HCT116 (cell line): ENCODE measurements around the gene GAL3ST2. TPM values are rescaled to one million over a fixed set of nuclear protein-coding genes. Genes with fewer than 3 reads are reported as not detected.

Experiments
- ATAC-seq: fragments of 200-7000 bp; cut with Tn5 transposase; 2 replicates; pipeline ENCODE4 v1.9.1; 2020; ENCODE audit warnings: mild to moderate bottlenecking, moderate library complexity
- BruUV-seq: library from RNA; stranded (reverse); fragments of 400-500 nt; replicated peaks from 2 replicates; lab custom pipeline; 2021; lab: Mats Ljungman, UMichigan
- CTCF ChIA-PET: fragments of 300-600 bp; sonication (Branson Sonifier 250); formaldehyde crosslinking; loops from one replicate; lab custom pipeline; 2021; ENCODE audit warnings: antibody characterized with exemption; lab: Charles Lee
- POLR2A ChIA-PET: fragments of 300-600, 350-600 bp; sonication (Branson Sonifier 250); formaldehyde crosslinking; loops from one replicate; lab custom pipeline; 2021; ENCODE audit warnings: antibody characterized with exemption; lab: Charles Lee
- RAD21 ChIA-PET, 2 experiments: fragments of 300-600 bp; sonication (Branson Sonifier 250); formaldehyde crosslinking; loops; one replicate each; lab custom pipeline; 2023; ENCODE audit warnings: low total read pairs in 2 of 2; ENCODE audit not compliant: uncharacterized antibody in 2 of 2, unreplicated experiment in 2 of 2, low non-redundant PET in 1 of 2; lab: Charles Lee
- DNase-seq: peaks from one replicate; pipeline ENCODE4 v3.0.0-alpha.2; 2010; ENCODE audit warnings: low read depth, low spot score
- H2AFZ ChIP-seq: fragments of 200-600 bp; shearing (Covaris generic), sonication (generic); 2 replicates; pipeline ENCODE4 v1.6.1; 2017; ENCODE audit warnings: low read depth, mixed run types, mixed read lengths, antibody characterized with exemption, low read length; ENCODE audit not compliant: poor library complexity, severe bottlenecking
- H3K27ac ChIP-seq: 2 replicates; pipeline ENCODE4 v1.5.1; 2012; ENCODE audit warnings: low read depth, low read length
- H3K27me3 ChIP-seq: fragments of 200-600 bp; sonication (generic); 2 replicates; pipeline ENCODE4 v1.6.1; 2016; ENCODE audit warnings: mixed run types, low read length, mixed read lengths; ENCODE audit not compliant: insufficient read depth
- H3K36me3 ChIP-seq, 2 experiments: fragments of 200-500 bp in 1 of 2; fragments of 200-600 bp in 1 of 2; sonication (Bioruptor generic) in 1 of 2; sonication (generic) in 1 of 2; 2 replicates each; pipeline versions ENCODE4 v1.5.1 to v1.6.1; 2014 to 2016; ENCODE audit warnings: low read length in 2 of 2, inconsistent platforms in 1 of 2, mixed read lengths in 1 of 2, mixed run types in 1 of 2; ENCODE audit not compliant: insufficient read depth in 2 of 2, control insufficient read depth in 1 of 2
- H3K4me1 ChIP-seq, 2 experiments: fragments of 200-600 bp in 1 of 2; sonication (generic) in 1 of 2; 2 replicates each; pipeline versions ENCODE4 v1.5.1 to v1.6.1; 2012 to 2017; ENCODE audit warnings: low read length in 2 of 2, inconsistent platforms in 1 of 2, mild to moderate bottlenecking in 1 of 2, mixed read lengths in 1 of 2, mixed run types in 1 of 2, moderate library complexity in 1 of 2; ENCODE audit not compliant: insufficient read depth in 2 of 2, control insufficient read depth in 1 of 2
- H3K4me2 ChIP-seq: fragments of 200-600 bp; sonication (generic); 2 replicates; pipeline ENCODE4 v1.6.1; 2017; ENCODE audit warnings: mixed run types, low read length, mixed read lengths
- H3K4me3 ChIP-seq, 2 experiments: fragments of 200-600 bp in 1 of 2; sonication (generic) in 1 of 2; replicated peaks in 1 of 2; 2 replicates each; pipeline ENCODE4 v1.5.1; 2011 to 2016; ENCODE audit warnings: low read length in 2 of 2, control low read depth in 1 of 2, low read depth in 1 of 2, mild to moderate bottlenecking in 1 of 2, mixed read lengths in 1 of 2, mixed run types in 1 of 2
- H3K79me2 ChIP-seq: fragments of 200-600 bp; sonication (generic); 2 replicates; pipeline ENCODE4 v1.6.1; 2017; ENCODE audit warnings: mild to moderate bottlenecking, mixed run types, low read length, moderate library complexity, mixed read lengths; ENCODE audit not compliant: insufficient read depth
- H3K9ac ChIP-seq: fragments of 200-600 bp; sonication (generic); 2 replicates; pipeline ENCODE4 v1.6.1; 2016; ENCODE audit warnings: low read length, mixed read lengths
- H3K9me2 ChIP-seq: fragments of 200-600 bp; sonication (generic), shearing (Covaris generic); 2 replicates; pipeline ENCODE4 v1.6.1; 2017; ENCODE audit warnings: mixed run types, mild to moderate bottlenecking, moderate library complexity; ENCODE audit not compliant: insufficient read depth
- H3K9me3 ChIP-seq, 2 experiments: fragments of 200-500 bp in 1 of 2; fragments of 200-600 bp in 1 of 2; sonication (Bioruptor generic) in 1 of 2; sonication (generic) in 1 of 2; 2 replicates each; pipeline ENCODE4 v1.6.1; 2014 to 2017; ENCODE audit warnings: low read length in 2 of 2, mixed read lengths in 2 of 2, inconsistent platforms in 1 of 2, low read depth in 1 of 2, mild to moderate bottlenecking in 1 of 2, mixed run types in 1 of 2, moderate library complexity in 1 of 2; ENCODE audit not compliant: control insufficient read depth in 1 of 2, insufficient read depth in 1 of 2
- H4K20me1 ChIP-seq: fragments of 200-600 bp; sonication (generic), shearing (Covaris generic); 2 replicates; pipeline ENCODE4 v1.6.1; 2017; ENCODE audit warnings: mixed run types, mild to moderate bottlenecking, moderate library complexity; ENCODE audit not compliant: insufficient read depth
- CBX3 ChIP-seq: IDR thresholded peaks from 2 replicates; pipeline ENCODE4 v1.6.1; 2012; ENCODE audit warnings: low read depth
- ELF1 ChIP-seq: IDR thresholded peaks from 2 replicates; pipeline ENCODE4 v1.6.1; 2012; ENCODE audit warnings: low read depth, borderline replicate concordance
- EZH2phosphoT487 ChIP-seq: fragments of 200-600 bp; IDR thresholded peaks from 2 replicates; pipeline ENCODE4 v1.6.1; 2018; ENCODE audit warnings: antibody characterized with exemption, borderline replicate concordance
- POLR2A ChIP-seq: IDR thresholded peaks from 2 replicates; pipeline ENCODE4 v1.7.0; 2011; ENCODE audit warnings: borderline replicate concordance; ENCODE audit not compliant: insufficient read depth, insufficient read length; ENCODE audit errors: extremely low read depth
- POLR2AphosphoS5 ChIP-seq: IDR thresholded peaks from 2 replicates; pipeline ENCODE4 v1.6.1; 2011; ENCODE audit warnings: mild to moderate bottlenecking, low read depth, low read length, moderate library complexity
- YY1 ChIP-seq: IDR thresholded peaks from 2 replicates; pipeline ENCODE4 v1.6.1; 2011; ENCODE audit warnings: low read length, low read depth, moderate library complexity, mild to moderate bottlenecking; ENCODE audit not compliant: insufficient replicate concordance; ENCODE audit errors: extremely low read depth
- ZNF274 ChIP-seq: fragments of 200-500 bp; sonication (Bioruptor generic); IDR thresholded peaks from 2 replicates; pipeline ENCODE4 v1.6.1; 2014; ENCODE audit warnings: mild to moderate bottlenecking, low read depth, low read length, inconsistent platforms
- intact Hi-C: fragments of 100-400 bp; cut with micrococcal nuclease; formaldehyde crosslinking; loops from 2 replicates; pipeline ENCODE4 v1.10.0; 2022
- total RNA-seq: library from RNA; stranded (reverse); gene quantifications from one replicate; pipeline ENCODE4 v1.2.1, GENCODE V29; 2021; ENCODE audit not compliant: unreplicated experiment
- TF ChIP-seq, protein P1 (sequence below): IDR thresholded peaks from 2 replicates; pipeline ENCODE4 v1.6.1; 2012; ENCODE audit warnings: low read depth
- TF ChIP-seq, protein P2 (sequence below): IDR thresholded peaks from 2 replicates; pipeline ENCODE4 v1.6.1; 2012
- TF ChIP-seq, protein P3 (sequence below), 3 experiments: fragments of 200-600 bp in 1 of 3; sonication (generic) in 1 of 3; IDR thresholded peaks in 2 of 3; conservative IDR thresholded peaks in 1 of 3; 2 replicates each; pipeline ENCODE4 v1.5.1; 2012 to 2017; ENCODE audit warnings: low read depth in 2 of 3, low read length in 2 of 3, antibody characterized with exemption in 1 of 3, borderline replicate concordance in 1 of 3, control low read depth in 1 of 3, mild to moderate bottlenecking in 1 of 3, mixed read lengths in 1 of 3, mixed run types in 1 of 3, moderate library complexity in 1 of 3; ENCODE audit not compliant: insufficient read depth in 1 of 3

Gene GAL3ST2
- total RNA-seq, 1 experiment from 2014 or later = 0.44 TPM

DNA sequence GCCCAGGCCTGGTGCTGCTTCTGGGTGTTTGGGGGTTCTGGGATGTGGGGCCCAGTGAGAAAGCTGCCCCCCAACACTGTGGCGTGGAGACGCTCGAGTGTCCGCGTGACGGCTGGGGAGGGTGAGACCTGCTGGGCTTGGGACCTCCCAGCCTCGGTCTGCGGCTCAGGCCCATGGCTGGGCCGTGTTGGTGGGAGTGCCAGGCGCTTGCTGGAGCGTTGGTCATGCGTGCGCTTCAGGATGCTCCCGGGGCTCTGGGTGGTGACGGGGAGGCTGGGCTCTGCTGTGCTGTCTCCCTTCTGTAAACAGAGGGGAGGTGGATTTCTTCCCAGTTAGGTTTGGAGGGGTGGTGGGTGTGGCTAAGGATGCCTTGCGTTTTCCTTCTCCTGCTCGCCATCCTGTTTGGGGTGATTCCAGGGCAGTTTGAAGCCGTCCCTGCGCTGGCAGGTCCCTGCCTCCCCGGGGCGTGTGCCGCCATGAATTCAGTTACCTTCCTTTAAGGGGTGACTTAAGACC, 606 bp downstream of the GAL3ST2 start:
- TF ChIP-seq, protein P1, sequence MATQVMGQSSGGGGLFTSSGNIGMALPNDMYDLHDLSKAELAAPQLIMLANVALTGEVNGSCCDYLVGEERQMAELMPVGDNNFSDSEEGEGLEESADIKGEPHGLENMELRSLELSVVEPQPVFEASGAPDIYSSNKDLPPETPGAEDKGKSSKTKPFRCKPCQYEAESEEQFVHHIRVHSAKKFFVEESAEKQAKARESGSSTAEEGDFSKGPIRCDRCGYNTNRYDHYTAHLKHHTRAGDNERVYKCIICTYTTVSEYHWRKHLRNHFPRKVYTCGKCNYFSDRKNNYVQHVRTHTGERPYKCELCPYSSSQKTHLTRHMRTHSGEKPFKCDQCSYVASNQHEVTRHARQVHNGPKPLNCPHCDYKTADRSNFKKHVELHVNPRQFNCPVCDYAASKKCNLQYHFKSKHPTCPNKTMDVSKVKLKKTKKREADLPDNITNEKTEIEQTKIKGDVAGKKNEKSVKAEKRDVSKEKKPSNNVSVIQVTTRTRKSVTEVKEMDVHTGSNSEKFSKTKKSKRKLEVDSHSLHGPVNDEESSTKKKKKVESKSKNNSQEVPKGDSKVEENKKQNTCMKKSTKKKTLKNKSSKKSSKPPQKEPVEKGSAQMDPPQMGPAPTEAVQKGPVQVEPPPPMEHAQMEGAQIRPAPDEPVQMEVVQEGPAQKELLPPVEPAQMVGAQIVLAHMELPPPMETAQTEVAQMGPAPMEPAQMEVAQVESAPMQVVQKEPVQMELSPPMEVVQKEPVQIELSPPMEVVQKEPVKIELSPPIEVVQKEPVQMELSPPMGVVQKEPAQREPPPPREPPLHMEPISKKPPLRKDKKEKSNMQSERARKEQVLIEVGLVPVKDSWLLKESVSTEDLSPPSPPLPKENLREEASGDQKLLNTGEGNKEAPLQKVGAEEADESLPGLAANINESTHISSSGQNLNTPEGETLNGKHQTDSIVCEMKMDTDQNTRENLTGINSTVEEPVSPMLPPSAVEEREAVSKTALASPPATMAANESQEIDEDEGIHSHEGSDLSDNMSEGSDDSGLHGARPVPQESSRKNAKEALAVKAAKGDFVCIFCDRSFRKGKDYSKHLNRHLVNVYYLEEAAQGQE = no peak
- TF ChIP-seq EZH2phosphoT487 = no peak
- TF ChIP-seq, protein P2, sequence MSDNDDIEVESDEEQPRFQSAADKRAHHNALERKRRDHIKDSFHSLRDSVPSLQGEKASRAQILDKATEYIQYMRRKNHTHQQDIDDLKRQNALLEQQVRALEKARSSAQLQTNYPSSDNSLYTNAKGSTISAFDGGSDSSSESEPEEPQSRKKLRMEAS = no peak
- no peak for TF ChIP-seq CBX3
- TF ChIP-seq POLR2AphosphoS5 = no peak
- TF ChIP-seq, protein P3, sequence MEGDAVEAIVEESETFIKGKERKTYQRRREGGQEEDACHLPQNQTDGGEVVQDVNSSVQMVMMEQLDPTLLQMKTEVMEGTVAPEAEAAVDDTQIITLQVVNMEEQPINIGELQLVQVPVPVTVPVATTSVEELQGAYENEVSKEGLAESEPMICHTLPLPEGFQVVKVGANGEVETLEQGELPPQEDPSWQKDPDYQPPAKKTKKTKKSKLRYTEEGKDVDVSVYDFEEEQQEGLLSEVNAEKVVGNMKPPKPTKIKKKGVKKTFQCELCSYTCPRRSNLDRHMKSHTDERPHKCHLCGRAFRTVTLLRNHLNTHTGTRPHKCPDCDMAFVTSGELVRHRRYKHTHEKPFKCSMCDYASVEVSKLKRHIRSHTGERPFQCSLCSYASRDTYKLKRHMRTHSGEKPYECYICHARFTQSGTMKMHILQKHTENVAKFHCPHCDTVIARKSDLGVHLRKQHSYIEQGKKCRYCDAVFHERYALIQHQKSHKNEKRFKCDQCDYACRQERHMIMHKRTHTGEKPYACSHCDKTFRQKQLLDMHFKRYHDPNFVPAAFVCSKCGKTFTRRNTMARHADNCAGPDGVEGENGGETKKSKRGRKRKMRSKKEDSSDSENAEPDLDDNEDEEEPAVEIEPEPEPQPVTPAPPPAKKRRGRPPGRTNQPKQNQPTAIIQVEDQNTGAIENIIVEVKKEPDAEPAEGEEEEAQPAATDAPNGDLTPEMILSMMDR (IDR thresholded peaks at IDR 0.05 in 2 of 3, conservative IDR thresholded peaks at IDR 0.05 in 1 of 3; ENCODE audit: borderline replicate concordance in 1 of 3, insufficient read depth in 1 of 3, low read depth in 2 of 3, low read length in 2 of 3) = no peak
- no peak for TF ChIP-seq YY1
- TF ChIP-seq ELF1 = no peak
- TF ChIP-seq ZNF274 = no peak
- TF ChIP-seq POLR2A = no peak
- H2AFZ ChIP-seq = no peak overlapping the region
- no peak overlapping the region for H3K9ac ChIP-seq
- no peaks in the 10 kb centered on the region; the same call in 1 of the 2 replicates for H3K9me2 ChIP-seq
- H3K27ac ChIP-seq = no peak overlapping the region; the same call in 1 of the 2 replicates
- ChIA-PET CTCF (no interaction called here), RAD21 (no interaction called here), POLR2A (no interaction called here)
- H3K36me3 ChIP-seq = no peaks in the 10 kb centered on the region
- ATAC-seq (no peak), DNase-seq (no peak)
- H3K79me2 ChIP-seq = no peaks in the 10 kb centered on the region
- H3K9me3 ChIP-seq = no peaks in the 10 kb centered on the region
- H3K4me3 ChIP-seq = no peak overlapping the region
- BruUV-seq = no TSS peak
- no peak overlapping the region for H3K4me2 ChIP-seq
- intact Hi-C loops = no loop called here
- H3K27me3 ChIP-seq = no peaks in the 10 kb centered on the region
- H4K20me1 ChIP-seq = no peaks in the 10 kb centered on the region
- peaks cover 16 to 31% of the 10 kb centered on the region in 2 experiments for H3K4me1 ChIP-seq
